NCI-H2107 (cell line): ENCODE results near the gene TOMM6.
"Not testable (repeated sequence)": the region's sequence is repeated elsewhere in the genome, so short reads cannot be mapped to it uniquely, and the experiment has no call there.

Experiments used
- DNase-seq: peaks from one replicate; lab custom pipeline; 2025; lab: John Stamatoyannopoulos, UW

The TOMM6 gene

GRCh38 chr6:41785254-41785653, 2.2 kb upstream of the TOMM6 start:
- DNase-seq, result no peak

DNA sequence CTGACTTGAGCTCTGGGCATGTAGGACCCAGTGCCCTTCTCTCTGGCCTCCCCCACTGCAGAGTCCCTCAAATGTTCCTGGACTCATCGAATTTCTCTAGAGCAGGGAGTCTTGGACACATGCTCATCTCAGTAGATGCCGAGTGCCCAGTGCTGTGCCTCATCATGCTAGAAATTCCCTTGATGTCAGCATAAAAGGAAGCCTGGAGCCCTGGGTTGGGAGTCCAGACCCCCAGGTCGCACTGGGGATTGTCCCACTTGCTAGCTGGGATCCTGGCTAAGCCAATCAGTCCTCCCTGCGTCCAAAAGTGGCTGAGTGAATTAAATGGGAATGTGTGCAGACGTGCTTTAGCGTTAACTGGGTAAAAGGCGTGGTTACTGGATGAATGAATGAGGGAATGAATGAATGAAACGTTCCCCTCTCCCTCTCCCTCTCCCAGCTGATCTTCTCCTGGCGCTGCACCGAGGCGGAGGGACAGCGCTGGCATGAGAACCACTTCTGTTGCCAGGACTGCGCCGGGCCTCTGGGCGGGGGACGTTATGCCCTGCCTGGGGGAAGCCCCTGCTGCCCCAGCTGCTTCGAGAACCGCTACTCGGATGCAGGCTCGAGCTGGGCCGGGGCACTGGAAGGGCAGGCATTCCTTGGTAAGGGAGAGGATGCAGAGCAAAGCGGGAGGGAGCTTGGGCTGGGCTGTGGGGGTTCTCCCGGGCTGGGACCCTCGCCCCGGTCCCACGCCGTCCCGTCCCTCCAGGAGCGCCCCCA, 1.6 kb upstream of the TOMM6 start:
- DNase-seq, result no peak

- DNase-seq, result peak; percentile 12
Measured at GRCh38 chr6:41786451-41787218, 859 bp upstream of the TOMM6 start.

DNA sequence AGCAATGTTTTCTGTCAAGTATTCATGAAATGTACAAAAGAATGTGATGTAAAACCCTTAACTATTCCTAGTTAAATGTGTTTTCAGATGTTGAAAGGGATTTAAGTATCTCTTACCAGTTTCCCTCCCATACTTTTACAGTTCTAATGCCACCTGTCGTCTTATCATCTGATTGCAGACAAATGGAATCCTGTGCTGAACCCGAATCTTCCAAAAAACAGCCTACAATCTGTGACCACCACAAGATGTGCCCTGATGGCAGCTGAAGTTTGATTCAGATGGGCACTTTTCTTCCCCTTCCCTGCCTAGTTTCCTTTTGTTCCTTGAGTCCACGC, 1.9 kb downstream of the TOMM6 start:
- no peak for DNase-seq

GRCh38 chr6:41790045-41790444, 2.6 kb downstream of the TOMM6 start:
- DNase-seq, result no peak

GRCh38 chr6:41791305-41791704, 3.8 kb downstream of the TOMM6 start:
- no peak for DNase-seq

GRCh38 chr6:41791984-41792383, 4.5 kb downstream of the TOMM6 start:
- DNase-seq, result no peak

DNA sequence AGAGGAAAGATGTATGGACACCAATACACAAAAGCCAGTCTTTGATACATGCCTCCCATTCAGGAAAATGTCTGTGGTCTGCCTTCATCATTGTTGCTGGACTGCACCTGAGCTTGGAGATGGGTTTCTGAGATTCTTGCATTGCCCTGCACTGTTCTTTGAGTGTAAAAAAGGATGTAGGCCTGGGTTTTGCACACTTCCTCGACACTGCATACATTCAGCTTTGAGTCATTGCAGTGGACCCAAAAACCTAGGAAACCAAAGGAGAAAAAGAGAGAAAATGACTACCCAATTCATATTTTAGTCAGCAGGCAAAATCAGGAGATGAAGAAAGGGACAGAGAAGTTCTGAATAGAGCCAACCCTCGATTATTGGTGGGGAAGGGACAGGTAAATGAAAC, 9.0 kb downstream of the TOMM6 start:
- DNase-seq, result no peak

GRCh38 chr6:41798901-41799558, 11.5 kb downstream of the TOMM6 start:
- no peak for DNase-seq

- no peak for DNase-seq
Measured at GRCh38 chr6:41799559-41799911, 12.0 kb downstream of the TOMM6 start.

DNA sequence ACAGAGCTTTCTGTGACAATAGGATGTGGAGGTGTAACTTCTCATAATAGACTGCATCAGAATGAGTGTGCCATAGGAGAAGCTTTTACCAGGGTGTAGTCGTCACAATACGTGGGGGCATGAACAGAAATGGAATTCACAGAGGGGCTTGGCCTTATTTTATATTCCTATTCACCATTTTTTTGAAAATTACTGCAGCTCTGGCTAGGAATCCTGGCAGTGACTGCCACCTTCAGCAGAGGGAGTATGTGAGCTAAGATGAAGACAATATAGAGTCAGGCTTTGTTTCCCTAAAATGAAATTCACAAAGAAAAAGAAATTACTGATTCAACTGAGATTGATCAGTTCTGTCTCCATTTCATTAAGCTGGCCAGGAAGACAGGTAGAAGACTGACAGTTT, 13.9 kb downstream of the TOMM6 start:
- no peak for DNase-seq

- DNase-seq, result no peak
Measured at GRCh38 chr6:41805830-41806774, 18.6 kb downstream of the TOMM6 start.

GRCh38 chr6:41811095-41811494, 23.6 kb downstream of the TOMM6 start:
- no peak for DNase-seq

GRCh38 chr6:41811946-41812345, 24.5 kb downstream of the TOMM6 start:
- not testable (repeated sequence) for DNase-seq

GRCh38 chr6:41813469-41813868, 26.0 kb downstream of the TOMM6 start:
- DNase-seq, result no peak

DNA sequence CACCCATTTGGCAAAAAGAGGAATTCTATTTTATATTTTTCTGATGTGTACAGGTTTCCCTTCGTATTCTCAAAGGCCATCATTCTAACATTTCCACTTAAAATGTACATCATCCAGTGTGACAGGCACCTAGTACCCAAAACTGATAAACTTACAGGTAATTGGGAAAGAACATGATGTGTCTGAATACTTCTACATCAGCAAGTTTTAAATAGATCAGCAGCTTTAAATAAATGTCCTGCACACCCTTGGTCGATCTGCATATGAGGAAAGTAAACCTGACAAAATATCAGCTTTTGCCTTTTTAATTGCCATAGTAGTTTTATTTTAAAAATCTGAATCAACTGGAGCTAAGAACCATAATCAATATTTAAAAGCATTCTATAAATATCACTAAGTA, 26.5 kb downstream of the TOMM6 start:
- DNase-seq, result no peak

- no peak for DNase-seq
Measured at GRCh38 chr6:41814629-41815028, 27.1 kb downstream of the TOMM6 start.

GRCh38 chr6:41815587-41815986, 28.1 kb downstream of the TOMM6 start:
- no peak for DNase-seq

DNA sequence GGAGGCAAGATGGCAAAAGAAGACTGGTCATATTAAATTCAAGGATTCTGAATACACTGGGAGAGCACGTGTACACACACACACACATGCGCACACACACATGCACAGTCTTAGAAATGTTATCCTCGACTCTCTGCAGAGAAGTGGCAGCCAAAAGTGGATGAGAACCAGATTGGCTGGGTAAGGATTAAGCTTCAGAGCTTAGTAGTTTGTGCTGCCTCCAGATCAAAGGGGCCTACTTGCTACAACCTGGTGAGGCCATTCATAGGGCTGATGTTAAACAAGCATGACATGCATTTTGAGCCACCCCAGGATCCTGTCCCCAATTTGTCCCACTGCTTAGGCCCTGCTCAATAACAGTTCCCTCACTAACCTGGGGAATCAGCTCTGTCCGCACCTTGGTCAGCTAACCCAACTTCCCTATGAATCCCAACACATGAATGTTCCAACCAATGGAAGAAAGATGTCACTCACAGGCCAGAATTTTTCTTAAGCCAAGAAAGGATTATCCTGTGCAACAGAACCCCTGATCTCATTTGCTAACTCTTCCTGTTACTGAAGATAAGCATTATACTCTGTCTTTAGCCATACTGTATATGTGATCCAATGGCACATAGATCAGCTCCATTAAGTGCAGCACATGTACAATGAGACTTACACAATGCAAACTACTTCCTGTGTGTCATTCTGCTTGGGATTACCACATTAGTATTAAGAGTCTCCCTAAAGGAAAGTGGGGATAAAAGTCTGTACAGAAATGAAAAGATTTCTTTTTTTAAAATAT, 31.0 kb downstream of the TOMM6 start:
- DNase-seq, result no peak

DNA sequence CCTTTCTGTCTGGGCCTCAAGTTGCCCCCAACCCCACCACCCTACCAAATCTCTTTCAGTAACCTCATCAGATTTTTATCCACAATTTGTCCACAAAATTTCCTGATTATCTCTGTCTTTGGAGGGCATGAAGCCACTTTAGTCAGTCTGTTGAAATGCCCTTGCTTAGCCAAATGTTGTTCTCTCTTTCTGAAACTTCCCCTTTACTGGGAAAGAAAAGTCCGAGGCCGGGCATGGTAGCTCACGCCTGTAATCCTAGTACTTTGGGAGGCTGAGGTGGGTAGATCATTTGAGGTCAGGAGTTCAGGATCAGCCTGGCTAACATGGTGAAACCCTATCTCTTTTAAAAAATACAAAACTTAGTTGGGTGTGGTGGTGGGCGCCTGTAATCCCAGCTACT, 33.8 kb downstream of the TOMM6 start:
- no peak for DNase-seq

GRCh38 chr6:41822021-41822420, 34.5 kb downstream of the TOMM6 start:
- no peak for DNase-seq
